Measurements from ENCODE around the gene RHOT1.
"Not testable (repeated sequence)": the region's sequence is repeated elsewhere in the genome, so short reads cannot be mapped to it uniquely, and the experiment has no call there.

Gene RHOT1

DNA sequence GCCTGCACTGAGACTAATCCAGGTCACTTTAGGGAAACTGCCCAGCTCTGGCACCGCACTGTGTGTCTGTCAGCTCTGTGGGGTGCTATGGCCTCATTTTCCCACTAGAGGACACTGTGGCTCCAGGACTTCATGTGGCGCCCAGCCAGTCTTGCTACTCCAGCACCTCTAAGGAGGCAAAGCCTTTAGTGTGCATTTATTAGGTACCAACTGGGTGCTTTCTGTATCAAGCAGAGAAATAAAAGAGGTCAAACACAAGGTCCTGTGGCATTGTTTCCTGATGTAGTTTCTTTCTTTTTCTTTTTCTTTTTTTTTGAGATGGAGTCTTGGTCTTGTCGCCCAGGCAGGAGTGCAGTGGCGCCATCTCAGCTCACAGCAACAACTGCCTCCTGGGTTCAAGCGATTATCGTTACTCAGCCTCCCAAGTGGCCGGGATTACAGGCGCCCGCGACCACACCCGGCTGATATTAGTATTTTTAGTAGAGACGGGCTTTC lies 110.9 kb downstream of the RHOT1 start:
- CTCF ChIA-PET = interaction anchor here (0.6 to 4.2 kb wide), 17 partner anchors 8 to 210 kb away, joined by 3 to 26 read pairs (median 5); partner anchors contain the start of gene PSMD11

DNA sequence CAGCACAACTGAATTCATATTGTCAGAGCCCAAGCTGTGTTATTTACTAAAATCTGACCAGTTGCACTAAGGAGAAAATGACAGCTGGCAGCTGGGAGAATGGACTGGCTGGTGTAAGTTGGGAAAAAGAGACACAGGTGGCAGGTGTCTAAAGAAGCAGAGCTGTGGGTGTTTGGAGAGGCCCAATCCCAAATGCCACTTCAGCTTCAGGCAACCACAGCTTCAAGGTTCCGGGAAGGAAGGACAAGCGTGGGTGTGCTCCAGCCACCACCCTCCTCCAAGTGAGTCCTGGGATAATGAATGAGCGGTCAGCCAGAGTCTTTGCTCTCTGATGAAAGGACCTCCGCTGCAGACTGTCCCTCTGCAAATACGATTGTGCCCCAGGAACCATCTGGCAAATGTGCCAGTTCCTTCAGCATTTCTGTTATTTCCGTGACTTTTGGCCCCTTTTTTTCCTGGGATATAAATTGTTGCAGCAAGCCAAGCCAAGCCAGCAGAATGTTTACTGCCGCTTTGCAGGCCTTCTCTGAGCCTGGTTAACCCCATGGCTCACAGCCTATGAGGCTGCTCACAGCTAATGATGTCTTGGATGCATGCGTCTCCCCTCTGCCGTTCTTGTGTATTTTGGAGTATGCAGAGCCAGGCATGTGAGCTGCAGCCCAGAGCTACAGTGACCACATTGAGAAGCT lies 113.9 kb downstream of the RHOT1 start:
- no peak for DNase-seq
- CTCF ChIA-PET = interaction anchor here (4.2 kb wide), 1 partner anchor 63 kb away, joined by 26 read pairs; no protein-coding TSS in a partner anchor
- H3K4me3 Mint-ChIP-seq = no peak overlapping the region
- H3K9me3 Mint-ChIP-seq = no peaks in the 10 kb centered on the region
- no peak overlapping the region for H3K27ac Mint-ChIP-seq
- no peaks in the 10 kb centered on the region for H3K4me1 Mint-ChIP-seq
- peaks cover 63% of the 10 kb centered on the region for H3K27me3 Mint-ChIP-seq
- H3K36me3 Mint-ChIP-seq = no peaks in the 10 kb centered on the region

More for the DNA sequence above, 110.9 kb downstream of the RHOT1 start:
- H3K4me3 Mint-ChIP-seq = no peak overlapping the region
- H3K36me3 Mint-ChIP-seq = no peaks in the 10 kb centered on the region
- H3K9me3 Mint-ChIP-seq = no peaks in the 10 kb centered on the region
- H3K4me1 Mint-ChIP-seq = no peaks in the 10 kb centered on the region
- H3K27me3 Mint-ChIP-seq = peaks cover 48% of the 10 kb centered on the region
- H3K27ac Mint-ChIP-seq = no peak overlapping the region
- peak; percentile 88 for DNase-seq

DNA sequence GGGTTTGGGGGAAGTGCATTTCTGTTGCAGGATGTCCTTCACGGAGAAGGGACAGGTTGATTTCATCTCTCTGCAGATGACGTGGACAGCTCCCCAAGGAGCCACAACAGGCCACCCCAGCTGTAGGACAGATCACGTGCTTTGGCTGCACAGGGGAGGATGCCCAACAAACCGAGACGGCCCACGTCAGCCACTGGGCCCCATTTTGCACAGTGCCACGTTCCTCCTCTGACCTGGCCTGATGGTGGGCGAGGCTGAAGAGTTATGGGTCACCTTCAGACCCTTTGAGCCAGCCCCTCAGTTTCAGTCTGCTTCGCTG lies 114.4 kb downstream of the RHOT1 start:
- CTCF ChIA-PET = interaction anchor here (4.2 kb wide), 1 partner anchor 62 kb away, joined by 26 read pairs; no protein-coding TSS in a partner anchor
- DNase-seq = no peak
- Mint-ChIP-seq H3K9me3 (no peaks in the 10 kb centered on the region), H3K4me3 (no peak overlapping the region), H3K27me3 (peaks cover 65% of the 10 kb centered on the region), H3K27ac (no peak overlapping the region), H3K4me1 (no peaks in the 10 kb centered on the region), H3K36me3 (no peaks in the 10 kb centered on the region)

DNA sequence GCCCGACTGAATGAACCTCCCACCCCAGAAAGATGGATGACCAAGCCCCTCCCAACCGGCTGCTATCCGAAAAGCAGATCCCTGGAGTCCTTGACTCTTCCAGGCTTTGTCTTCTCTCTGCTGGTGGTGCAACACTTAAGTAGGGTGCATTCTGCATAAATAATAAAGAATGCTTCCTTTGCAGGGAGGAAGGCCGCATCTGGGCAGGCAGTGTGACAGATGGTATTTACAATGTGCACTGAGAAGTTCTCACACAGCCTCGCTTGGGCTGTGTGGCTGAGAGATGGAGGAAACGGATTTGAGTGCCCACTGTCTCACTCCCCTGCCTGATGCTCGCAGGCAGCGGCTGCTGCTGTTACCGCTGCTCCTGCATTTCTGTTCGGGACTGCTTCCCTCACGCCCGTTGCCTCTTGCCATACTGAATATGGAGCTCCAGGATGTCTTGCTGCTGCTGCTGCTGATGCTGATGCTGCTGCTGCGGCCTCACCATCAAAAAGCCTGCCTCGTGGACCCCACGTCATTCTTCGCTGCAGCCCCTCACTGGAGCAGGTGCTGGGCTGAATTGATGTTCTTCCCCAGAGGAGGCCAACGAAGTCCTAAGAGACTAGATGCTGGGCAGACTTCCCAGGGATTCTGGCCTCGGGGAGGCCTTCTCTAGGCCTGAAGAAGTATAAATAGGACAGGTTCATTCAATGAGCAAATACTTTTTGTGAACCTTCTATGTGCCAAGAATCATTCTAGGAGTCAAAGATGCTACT lies 116.3 kb downstream of the RHOT1 start:
- no peak overlapping the region for H3K4me3 Mint-ChIP-seq

DNA sequence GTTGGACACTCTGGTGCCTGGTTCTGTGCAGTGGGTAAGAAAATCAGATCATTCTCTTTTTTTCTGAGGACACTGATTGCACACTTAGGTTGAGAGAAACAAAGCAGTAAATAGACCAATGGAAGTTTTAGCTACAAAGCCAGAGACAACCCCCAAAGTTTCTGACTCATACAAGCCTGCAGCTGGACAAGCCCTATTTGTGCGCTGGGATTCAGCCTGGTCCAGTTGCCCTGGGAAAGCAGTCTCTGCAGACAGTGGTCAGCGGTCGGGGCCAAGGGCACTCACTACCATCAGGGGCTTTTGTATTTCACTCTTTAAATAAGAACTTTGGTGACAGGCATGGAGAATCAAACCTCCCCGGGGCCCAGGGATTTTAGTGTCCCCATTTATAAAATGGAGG lies 117.3 kb downstream of the RHOT1 start:
- peaks cover 86% of the 10 kb centered on the region for H3K27me3 Mint-ChIP-seq
- no peak for DNase-seq
- CTCF ChIA-PET = no interaction called here

More for the DNA sequence above, 116.3 kb downstream of the RHOT1 start:
- CTCF ChIA-PET = interaction anchor here (1.1 kb wide), 2 partner anchors 9 to 61 kb away, joined by 3 read pairs; no protein-coding TSS in a partner anchor
- Mint-ChIP-seq H3K36me3 (no peaks in the 10 kb centered on the region), H3K9me3 (no peaks in the 10 kb centered on the region), H3K4me1 (no peaks in the 10 kb centered on the region), H3K27me3 (peaks cover 79% of the 10 kb centered on the region), H3K27ac (no peak overlapping the region)
- DNase-seq = no peak

DNA sequence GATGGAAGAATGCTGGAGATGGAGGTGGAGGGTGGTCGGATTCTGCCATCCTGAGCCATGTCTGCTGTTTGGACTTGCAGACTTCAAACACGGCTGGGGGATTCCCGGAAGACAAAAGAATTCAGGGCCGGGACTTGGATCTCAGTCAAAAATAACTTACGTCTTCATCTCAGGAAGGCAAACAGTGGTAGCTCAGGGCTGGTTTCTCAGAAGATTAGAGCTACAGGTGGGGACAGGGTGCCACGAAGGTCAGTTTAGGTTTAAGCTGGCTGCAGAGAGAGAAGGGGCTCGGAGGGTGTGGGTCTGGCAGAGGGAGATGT lies 119.1 kb downstream of the RHOT1 start:
- Mint-ChIP-seq H3K36me3 (no peaks in the 10 kb centered on the region), H3K27me3 (peaks cover 84% of the 10 kb centered on the region), H3K27ac (no peak overlapping the region), H3K4me1 (peaks cover 7% of the 10 kb centered on the region), H3K4me3 (no peak overlapping the region), H3K9me3 (no peaks in the 10 kb centered on the region)
- DNase-seq = no peak
- CTCF ChIA-PET = no interaction called here

More for the DNA sequence above, 117.3 kb downstream of the RHOT1 start:
- H3K36me3 Mint-ChIP-seq = no peaks in the 10 kb centered on the region
- H3K27ac Mint-ChIP-seq = no peak overlapping the region
- H3K9me3 Mint-ChIP-seq = no peaks in the 10 kb centered on the region
- no peak overlapping the region for H3K4me3 Mint-ChIP-seq
- peaks cover 2% of the 10 kb centered on the region for H3K4me1 Mint-ChIP-seq

DNA sequence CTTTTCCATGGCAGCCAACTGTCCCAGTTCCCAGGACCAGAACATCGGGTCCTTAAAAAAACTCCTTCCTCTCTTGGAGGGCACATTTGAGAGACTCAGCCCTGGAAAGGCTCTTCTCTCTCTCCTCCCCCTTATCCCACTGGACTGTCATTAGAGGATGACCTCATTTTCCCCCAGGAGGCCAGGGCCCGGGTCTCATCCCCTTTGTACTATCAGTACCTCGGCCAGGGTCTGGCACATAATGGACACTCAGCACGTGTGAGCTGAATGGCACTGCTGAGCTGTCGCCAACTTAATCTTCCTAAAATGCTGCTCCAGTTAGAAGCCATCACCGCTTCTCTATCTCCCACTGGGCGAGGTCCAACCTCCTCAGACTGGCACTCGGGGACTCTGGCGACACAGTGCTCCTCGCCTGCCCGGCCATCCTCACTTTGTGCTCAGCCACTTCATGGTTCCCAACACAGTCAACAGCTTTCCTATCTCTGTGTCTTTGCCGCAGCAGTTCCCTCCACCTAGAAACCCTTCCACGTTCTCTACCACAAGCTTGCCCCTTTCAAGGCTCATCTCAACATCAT lies 119.7 kb downstream of the RHOT1 start:
- H3K27ac Mint-ChIP-seq = no peak overlapping the region
- H3K9me3 Mint-ChIP-seq = no peaks in the 10 kb centered on the region
- peaks cover 9% of the 10 kb centered on the region for H3K4me1 Mint-ChIP-seq
- H3K36me3 Mint-ChIP-seq = no peaks in the 10 kb centered on the region
- CTCF ChIA-PET = interaction anchor here (1.1 to 1.3 kb wide), 2 partner anchors 9 to 11 kb away, joined by 3 read pairs; no protein-coding TSS in a partner anchor
- DNase-seq = no peak
- H3K27me3 Mint-ChIP-seq = peaks cover 84% of the 10 kb centered on the region
- no peak overlapping the region for H3K4me3 Mint-ChIP-seq

DNA sequence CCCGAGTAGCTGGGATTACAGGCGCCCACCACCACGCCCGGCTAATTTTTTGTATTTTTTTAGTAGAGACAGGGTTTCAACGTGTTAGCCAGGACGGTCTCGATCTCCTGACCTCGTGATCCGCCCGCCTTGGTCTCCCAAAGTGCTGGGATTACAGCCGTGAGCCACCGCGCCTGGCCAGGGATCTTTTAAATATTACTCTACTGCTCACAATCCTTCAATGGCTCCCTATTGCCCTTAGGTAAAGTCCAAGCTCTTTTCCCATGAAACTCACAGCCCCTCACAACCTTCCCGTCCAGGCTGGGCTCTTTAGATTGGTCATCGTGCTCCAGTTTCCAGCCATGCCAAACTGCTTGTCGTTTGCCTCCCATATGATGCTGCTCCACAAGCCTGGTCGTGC lies 121.2 kb downstream of the RHOT1 start:
- Mint-ChIP-seq H3K27me3 (peaks cover 85% of the 10 kb centered on the region), H3K4me1 (peaks cover 17% of the 10 kb centered on the region)
- not testable (repeated sequence) for DNase-seq, H3K9me3 Mint-ChIP-seq, H3K27ac Mint-ChIP-seq, H3K36me3 Mint-ChIP-seq, H3K4me3 Mint-ChIP-seq
- CTCF ChIA-PET = interaction anchor here (0.9 to 1.1 kb wide), 2 partner anchors 10 to 201 kb away, joined by 3 to 4 read pairs; no protein-coding TSS in a partner anchor

DNA sequence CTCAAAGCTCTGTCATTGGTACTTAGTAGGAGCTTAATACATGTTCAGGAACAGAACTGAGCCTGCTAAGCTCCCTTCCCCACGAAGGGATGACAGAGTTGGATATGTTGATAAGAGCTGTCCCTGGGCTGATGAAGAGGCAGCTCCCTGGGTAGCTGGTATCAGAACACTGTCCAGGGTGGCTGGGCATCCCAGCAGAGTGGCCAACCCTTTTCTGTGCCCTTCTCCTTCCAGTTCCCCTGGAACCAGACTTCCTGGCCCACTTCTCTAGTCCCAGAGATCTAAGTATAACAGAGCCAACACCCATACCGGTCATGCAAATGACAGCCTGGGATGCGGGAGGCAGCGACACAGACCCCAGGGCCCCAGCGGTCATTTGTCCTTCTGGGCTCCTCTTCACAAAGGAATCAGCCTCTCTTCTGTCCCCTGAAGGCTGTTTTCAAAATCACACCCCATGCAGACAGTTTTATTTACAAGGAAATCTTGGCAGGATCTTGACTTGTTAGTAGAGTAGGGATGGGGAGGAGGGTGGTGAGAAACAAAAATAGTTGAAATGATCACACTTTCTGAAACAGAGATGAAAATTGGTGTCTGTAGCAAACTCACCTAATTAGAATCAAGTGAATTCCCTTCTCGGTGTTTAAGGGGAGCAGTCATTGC lies 122.0 kb downstream of the RHOT1 start:
- H3K27me3 Mint-ChIP-seq = peaks cover 85% of the 10 kb centered on the region
- peak overlapping the region; percentile 35 for H3K4me3 Mint-ChIP-seq
- H3K4me1 Mint-ChIP-seq = peaks cover 17% of the 10 kb centered on the region
- H3K9me3 Mint-ChIP-seq = no peaks in the 10 kb centered on the region
- DNase-seq = no peak
- CTCF ChIA-PET = interaction anchor here (0.9 to 1.1 kb wide), 2 partner anchors 11 to 201 kb away, joined by 3 to 4 read pairs; no protein-coding TSS in a partner anchor
- no peak overlapping the region for H3K27ac Mint-ChIP-seq
- H3K36me3 Mint-ChIP-seq = no peaks in the 10 kb centered on the region

DNA sequence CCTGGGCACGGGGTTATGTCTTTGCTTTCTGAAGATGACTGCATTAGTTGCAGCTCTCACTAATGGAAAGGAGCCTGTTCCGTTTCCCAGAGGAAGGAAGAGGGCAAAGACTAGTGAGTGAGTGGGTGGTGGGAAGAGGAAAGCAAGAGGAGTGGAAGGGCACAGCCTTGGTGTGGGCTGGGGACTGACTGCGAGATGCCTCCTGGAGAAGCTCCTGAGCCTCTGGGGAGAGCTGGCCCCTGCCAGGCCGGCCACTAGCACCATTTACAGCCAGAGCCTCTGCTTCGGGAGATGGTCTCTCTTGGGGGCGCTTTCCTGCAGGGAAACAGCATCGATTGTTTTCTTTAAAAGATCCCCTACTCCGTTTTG lies 122.5 kb downstream of the RHOT1 start:
- no peak for DNase-seq
- peaks cover 17% of the 10 kb centered on the region for H3K4me1 Mint-ChIP-seq
- H3K4me3 Mint-ChIP-seq = peak overlapping the region; percentile 72
- peaks cover 85% of the 10 kb centered on the region for H3K27me3 Mint-ChIP-seq
- CTCF ChIA-PET = no interaction called here
- no peaks in the 10 kb centered on the region for H3K36me3 Mint-ChIP-seq
- no peak overlapping the region for H3K27ac Mint-ChIP-seq
- H3K9me3 Mint-ChIP-seq = no peaks in the 10 kb centered on the region

DNA sequence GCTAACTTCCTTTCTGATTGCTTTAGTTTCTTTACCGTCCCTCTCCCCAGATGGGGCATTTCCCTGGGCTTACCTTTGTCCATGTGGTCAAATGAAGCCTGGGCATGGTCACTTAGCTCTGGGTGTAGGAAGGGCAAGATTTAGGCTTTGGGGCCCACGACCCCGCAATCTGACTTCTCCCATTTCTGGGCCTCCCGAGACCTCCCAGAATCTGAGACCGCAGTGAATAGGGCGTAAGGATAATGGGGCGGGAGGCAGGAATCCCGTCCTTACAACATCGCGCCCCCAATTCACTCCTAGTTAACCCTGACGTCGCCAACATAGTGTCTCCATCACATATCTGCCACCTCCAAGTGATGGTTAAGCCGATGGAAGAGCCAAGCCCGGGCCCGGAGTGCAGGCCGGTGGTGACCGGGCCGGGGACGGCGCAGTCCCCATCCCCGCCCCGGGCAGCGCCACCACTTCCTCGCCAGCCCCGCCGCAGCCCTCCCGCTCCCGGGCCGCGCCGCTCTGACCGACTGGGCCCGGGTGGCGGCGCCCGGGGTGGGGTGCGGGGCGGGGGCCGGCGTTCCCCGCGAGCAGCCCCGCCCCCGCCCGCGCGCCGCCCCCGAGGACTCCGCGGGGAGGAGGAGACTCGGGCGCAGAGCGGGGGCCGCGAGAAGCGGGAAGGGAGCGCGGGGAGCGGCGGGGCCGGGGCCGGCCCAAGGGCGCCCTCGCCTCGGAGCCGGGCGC lies 123.1 kb downstream of the RHOT1 start, which contains the start of gene RHBDL3:
RHBDL3 (plus strand) TSS at position 641 of the 732 bp plus-strand sequence. CDS start 358 bp downstream, outside the sequence.
- DNase-seq = peak; percentile 55
- H3K4me1 Mint-ChIP-seq = peaks cover 17% of the 10 kb centered on the region
- H3K27ac Mint-ChIP-seq = no peak within 1 kb of the TSS
- peak within 1 kb of the TSS; percentile 72 for H3K4me3 Mint-ChIP-seq
- no peaks in the 10 kb centered on the region for H3K36me3 Mint-ChIP-seq
- CTCF ChIA-PET = no interaction called here
- H3K27me3 Mint-ChIP-seq = peaks cover 90% of the 10 kb centered on the region
- no peaks in the 10 kb centered on the region for H3K9me3 Mint-ChIP-seq

DNA sequence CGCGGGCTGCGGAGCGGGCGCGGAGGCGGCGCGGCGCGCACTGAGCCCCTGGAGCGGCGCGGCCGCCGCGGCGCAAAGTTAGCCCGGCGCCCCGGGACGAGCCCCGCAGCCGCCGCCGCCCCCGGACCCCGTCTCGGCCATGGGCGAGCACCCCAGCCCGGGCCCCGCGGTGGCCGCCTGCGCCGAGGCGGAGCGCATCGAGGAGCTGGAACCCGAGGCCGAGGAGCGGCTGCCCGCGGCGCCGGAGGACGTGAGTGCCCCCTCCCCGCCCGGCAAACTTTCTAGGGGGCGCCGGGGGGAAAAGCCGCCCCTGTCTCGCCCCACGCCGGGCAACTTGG lies 123.7 kb downstream of the RHOT1 start:
- no peak overlapping the region for H3K4me3 Mint-ChIP-seq
- H3K36me3 Mint-ChIP-seq = no peaks in the 10 kb centered on the region
- no peak for DNase-seq
- no peak overlapping the region for H3K27ac Mint-ChIP-seq
- H3K27me3 Mint-ChIP-seq = peaks cover 90% of the 10 kb centered on the region
- CTCF ChIA-PET = no interaction called here
- no peaks in the 10 kb centered on the region for H3K9me3 Mint-ChIP-seq
- peaks cover 17% of the 10 kb centered on the region for H3K4me1 Mint-ChIP-seq

DNA sequence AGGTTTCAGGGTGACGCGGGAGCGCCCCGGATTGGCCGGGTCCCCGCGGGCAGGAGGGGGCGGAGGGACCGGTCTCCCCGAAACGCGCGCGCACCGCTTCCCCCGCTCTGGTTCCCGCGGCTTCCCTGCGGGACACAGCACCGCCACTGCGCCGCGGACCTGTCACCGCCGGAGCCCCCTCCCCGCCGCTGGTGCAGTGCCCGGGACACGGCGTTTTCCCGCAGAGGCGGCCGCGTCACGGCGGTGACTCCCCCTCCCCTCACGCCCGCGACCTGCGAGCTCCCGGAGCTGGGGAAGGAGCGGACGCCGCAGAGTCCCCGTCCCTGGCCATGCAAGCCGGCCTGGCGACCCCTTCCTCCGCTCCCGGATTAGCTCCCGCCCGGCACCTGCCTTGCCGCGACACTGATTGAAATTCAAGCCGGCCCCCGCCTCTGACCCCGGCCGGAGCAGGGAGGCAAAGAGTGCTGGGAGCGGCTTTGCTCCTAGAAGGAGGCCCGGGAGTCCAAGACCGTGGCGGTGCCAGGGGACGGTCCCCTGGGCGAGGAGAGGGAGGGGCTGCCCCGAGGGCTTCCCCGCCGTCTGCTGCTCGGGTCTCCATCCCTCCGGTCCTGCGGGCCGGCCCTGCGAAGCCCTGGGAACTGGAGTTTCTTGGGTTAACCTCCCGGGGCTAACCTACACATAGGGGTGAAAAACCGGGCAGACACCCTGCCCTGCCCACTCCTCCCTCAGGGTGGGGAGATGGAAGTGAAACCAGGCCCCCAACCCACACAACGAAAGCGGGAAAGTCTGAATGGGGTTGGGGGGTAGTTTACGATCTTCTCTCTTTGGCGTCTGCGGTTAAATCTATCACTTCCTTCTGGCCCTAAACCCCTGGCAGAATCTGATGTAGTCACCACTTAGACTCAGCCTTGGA lies 124.3 kb downstream of the RHOT1 start:
- no peak overlapping the region for H3K27ac Mint-ChIP-seq
- H3K9me3 Mint-ChIP-seq = no peaks in the 10 kb centered on the region
- H3K36me3 Mint-ChIP-seq = no peaks in the 10 kb centered on the region
- peak overlapping the region; percentile 72 for H3K4me3 Mint-ChIP-seq
- H3K27me3 Mint-ChIP-seq = peaks cover 88% of the 10 kb centered on the region
- peaks cover 17% of the 10 kb centered on the region for H3K4me1 Mint-ChIP-seq
- CTCF ChIA-PET = no interaction called here
- peak; percentile 61 for DNase-seq
